Retina (tissue), 1 donor: ENCODE measurements around the gene SPPL2B.
A peak's percentile ranks its signal among the peaks of the same experiment; 100 is the strongest.
"Not testable (repeated sequence)": the region's sequence is repeated elsewhere in the genome, so short reads cannot be mapped to it uniquely, and the experiment has no call there.

Experiments
- DNase-seq: peaks from one replicate; pipeline ENCODE4 v3.0.0-alpha.2; 2016

Gene SPPL2B, protein sequence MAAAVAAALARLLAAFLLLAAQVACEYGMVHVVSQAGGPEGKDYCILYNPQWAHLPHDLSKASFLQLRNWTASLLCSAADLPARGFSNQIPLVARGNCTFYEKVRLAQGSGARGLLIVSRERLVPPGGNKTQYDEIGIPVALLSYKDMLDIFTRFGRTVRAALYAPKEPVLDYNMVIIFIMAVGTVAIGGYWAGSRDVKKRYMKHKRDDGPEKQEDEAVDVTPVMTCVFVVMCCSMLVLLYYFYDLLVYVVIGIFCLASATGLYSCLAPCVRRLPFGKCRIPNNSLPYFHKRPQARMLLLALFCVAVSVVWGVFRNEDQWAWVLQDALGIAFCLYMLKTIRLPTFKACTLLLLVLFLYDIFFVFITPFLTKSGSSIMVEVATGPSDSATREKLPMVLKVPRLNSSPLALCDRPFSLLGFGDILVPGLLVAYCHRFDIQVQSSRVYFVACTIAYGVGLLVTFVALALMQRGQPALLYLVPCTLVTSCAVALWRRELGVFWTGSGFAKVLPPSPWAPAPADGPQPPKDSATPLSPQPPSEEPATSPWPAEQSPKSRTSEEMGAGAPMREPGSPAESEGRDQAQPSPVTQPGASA

DNA sequence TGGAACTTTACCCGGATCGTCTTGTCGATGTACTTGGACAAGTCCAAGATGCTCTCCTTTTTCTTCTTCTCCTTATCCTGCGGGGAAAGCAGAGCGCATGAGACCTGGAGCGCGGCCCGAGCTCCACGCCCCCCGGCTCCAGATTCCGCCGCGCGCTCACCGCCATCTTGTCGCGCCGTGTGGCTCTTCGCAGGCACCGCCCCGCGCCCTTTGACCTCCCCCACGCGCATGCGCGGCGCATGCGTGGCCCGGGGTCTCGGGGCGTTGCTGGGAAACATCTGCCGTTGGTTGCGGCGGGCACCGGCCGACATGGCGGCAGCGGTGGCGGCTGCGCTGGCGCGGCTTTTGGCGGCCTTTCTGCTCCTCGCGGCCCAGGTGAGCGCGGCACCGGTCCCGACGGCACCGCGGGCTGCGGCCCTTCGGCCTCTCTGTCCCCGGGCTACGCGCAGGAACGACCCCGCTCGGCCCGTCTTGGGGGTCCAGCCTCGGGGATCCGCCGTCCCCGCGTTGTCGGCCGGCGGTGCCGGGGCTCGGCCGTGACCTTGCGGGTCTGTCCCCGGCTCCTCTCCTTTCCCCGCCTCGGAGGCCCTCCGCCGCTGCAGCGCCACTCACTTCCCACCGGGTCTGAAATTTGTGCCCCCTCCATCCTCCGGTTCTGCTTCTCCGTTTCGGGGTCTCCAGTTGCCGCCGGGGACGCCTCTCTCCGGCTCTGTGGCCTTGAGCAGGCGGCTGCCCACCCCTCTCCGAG, at the start of gene SPPL2B, which contains the start of gene LSM7:
Gene SPPL2B, plus strand, starts transcription at position 284 of the 748 bp plus-strand sequence. Its CDS starts 26 bp downstream, at position 310.
Gene LSM7, minus strand, starts transcription at position 186 of the 748 bp plus-strand sequence. Its CDS starts 20 bp downstream, at position 166.
- DNase-seq: peak; percentile 95

DNA sequence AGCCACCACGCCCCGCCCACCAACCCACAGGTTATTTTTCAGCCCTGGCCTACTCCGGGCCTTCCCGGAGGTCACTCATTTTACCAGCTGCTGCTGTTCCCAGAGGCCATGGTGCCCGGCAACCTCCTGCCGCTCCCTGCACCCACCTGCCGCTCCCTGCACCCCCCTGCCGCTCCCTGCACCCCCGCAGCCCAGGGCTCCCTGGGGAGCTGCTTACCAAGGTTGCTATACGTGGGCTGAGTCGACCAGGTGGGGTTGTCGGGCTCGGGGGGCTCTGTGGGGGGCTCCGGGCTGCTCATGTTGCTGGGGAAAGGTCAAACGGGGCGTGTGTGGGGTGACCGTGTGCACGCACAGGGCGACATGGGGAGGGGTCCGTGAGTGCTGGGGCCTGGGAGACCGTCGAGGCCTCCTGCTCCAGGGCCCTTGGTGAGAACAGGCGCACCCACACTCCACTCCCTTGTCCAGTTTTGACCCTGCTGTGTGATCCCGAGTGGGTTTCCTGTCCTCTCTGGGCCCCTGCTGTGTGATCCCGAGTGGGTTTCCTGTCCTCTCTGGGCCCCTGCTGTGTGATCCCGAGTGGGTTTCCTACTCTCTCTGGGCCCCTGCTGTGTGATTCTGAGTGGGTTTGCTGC, 47.7 kb upstream of the SPPL2B start:
- no peak for DNase-seq

DNA sequence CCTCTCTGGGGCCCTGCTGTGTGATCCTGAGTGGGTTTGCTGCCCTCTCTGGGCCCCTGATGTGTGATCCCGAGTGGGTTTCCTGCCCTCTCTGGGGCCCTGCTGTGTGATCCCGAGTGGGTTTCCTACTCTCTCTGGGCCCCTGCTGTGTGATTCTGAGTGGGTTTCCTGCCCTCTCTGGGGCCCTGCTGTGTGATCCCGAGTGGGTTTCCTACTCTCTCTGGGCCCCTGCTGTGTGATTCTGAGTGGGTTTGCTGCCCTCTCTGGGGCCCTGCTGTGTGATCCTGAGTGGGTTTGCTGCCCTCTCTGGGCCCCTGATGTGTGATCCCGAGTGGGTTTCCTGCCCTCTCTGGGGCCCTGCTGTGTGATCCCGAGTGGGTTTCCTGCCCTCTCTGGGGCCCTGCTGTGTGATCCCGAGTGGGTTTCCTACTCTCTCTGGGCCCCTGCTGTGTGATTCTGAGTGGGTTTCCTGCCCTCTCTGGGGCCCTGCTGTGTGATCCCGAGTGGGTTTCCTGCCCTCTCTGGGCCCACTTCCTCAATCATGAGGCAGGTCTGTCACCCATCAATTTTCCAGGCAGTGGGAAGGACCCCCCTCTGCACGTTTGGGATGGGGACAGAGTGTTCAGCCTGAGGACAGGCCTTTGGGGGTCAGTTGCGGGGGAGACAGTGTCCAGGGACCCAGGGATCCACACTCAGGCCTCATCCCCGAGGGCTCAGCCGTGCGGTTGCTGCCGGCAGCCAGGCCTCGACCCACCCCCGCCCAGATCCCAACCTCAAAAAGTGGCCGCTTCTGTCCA, 47.0 kb upstream of the SPPL2B start:
- not testable (repeated sequence) for DNase-seq

DNA sequence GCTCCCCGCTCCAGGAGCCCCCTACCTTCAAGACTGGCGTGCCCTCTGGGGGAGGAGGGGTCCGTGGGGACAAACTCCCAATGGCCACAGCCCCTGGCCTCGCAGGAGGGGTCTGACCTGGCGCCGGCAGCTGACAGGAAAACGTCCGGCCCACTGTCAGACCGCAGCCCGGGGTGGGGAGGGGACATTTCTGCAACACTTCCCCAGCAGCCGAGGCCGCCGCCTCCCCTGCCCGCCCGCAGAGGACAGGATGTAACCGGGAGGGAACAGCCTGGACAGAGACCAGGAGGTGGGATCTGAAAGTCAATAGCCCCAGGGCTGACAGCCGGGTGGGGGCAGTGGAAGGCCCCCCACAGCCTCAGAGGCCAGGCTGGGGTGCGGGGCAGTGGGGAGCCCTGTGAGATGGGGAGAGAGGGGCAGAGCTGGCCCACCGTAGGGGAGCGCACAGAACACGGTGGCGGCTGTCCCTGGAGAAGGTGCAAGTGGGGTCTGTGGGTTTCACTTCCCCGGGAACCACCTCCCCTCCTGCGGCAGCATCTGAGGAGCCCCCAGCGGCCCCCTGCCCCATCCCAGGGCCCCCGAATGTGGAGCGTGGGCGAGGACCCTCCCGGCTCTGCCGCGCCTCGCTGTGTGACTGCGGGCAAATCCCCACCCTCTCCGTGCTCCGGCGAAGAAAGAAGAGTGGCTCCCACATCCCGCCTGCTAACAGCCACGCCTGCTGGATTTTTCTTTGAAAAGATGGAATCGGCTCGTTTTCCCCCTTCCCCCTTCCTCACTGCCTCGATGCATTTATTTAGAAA, 46.2 kb upstream of the SPPL2B start, which contains the start of gene PEAK3:
Gene PEAK3, minus strand, starts transcription at position 114 of the 800 bp plus-strand sequence. CDS start 1,244 bp downstream, outside the sequence.
- DNase-seq: peak; percentile 47

DNA sequence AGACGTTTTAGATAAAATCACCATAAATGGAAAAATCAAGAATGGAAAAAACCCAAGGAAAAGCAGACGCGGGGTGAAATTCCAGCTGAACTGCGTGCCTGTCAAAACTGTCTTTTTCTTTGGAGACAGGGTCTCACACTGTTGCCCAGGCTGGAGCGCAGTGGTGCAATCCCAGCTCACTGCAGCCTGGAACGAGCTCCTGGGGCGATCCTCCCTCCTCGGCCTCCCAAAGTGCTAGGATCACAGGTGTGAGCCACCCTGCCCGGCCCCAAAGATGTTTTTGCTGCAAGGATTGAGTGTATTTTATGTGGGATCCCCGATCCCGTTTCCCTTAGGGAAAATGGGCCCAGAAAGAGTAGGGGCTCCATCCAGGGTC, 45.6 kb upstream of the SPPL2B start:
- DNase-seq: no peak

DNA sequence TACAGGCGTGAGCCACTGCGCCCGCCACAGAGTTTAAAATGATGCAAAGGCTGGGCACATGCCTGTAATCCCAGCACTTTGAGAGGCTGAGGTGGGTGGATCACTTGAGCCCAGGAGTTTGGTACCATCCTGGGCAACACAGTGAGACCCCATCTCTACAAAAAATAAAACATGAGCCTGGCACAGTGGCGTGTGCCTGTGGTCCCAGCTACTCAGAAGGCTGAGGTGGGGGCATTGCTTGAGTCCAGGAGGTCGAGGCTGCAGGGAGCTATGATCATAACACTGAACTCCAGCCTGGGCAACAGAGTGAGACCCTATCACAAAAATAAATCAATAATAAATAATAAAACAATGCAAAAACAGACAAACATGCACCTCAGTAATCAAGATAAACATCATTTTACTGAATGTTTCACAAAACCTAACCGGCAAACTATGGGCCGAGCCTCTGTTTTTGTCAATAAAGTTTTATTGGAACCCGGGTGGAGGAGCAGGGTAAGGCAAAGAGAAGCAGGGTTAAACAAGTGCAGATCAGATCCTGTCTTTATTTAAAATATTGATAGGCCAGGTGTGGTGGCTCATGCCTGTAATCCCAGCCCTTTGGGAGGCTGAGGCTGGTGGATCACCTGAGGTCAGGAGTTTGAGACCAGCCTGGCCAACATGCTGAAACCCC, 44.5 kb upstream of the SPPL2B start:
- no peak for DNase-seq

DNA sequence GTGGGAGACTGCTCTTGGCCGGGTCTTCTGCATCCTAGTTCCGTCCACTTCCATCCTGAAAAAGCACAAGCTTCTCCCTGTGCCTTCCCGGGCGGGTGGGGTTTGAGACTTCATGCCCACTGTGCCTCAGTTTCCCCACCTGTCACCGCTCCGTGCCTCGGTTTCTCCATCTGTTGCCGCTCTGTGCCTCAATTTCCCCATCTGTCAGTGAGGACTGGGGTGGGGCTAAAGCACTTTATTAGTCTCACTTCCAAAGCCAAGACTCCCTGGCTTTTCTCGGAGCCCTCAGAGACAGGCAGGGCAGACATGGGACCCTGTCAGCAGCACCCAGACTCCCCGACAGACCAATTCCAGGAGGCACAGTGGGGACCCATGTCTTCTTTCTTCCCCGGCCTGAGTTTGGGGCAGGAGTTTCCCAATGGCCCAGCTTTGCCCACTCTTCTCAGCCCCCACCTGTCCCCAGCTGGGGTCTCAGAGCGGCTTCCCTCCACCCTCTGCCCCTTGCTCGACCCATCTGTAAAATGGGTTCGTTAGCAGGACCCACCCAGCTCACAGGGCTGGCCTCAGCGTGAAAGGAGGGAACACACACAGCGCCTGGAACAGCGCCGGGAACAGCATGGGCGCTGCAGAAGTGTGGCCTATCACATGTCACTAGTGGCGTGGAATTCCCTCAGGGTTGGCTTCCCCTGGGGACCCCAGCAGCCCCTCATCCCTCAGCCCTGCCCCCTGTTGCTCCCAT, 41.9 kb upstream of the SPPL2B start:
- no peak for DNase-seq

DNA sequence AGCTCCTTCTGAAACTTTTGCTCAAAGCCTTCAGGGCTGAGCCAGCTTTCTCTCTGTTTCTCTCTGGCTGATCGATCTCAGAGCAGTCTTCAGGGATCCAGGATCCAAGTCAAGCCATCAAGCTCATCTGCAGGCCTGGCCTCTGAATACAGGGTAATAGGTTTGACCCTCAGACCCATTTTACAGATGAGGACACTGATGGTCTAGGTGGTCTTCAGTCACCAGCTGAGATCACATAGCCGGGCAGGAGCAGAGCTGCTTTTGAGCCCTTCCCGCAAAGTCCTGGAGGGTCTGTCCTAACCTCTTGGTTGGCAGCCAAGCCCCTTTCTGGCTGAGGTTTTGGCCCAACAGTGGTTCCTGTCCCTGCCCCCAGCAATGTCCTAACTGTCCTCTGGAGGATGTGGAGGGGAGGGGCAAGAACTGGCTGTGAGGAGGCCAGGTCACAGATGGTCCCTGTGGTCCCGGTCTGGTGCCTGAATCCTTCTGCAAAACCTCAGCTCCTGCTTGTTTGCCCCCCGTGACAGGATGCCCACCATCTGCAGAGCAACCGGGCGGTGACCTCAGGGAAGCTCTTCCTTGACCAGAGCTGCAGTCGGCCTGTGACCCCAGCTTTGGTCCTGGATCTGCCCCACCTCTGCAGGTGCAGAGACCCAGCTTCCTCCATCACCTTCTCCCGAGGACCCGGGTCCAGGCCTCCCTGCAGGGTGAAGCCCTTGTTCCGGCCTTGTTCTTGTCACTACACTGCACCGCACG, 40.7 kb upstream of the SPPL2B start:
- DNase-seq: no peak

DNA sequence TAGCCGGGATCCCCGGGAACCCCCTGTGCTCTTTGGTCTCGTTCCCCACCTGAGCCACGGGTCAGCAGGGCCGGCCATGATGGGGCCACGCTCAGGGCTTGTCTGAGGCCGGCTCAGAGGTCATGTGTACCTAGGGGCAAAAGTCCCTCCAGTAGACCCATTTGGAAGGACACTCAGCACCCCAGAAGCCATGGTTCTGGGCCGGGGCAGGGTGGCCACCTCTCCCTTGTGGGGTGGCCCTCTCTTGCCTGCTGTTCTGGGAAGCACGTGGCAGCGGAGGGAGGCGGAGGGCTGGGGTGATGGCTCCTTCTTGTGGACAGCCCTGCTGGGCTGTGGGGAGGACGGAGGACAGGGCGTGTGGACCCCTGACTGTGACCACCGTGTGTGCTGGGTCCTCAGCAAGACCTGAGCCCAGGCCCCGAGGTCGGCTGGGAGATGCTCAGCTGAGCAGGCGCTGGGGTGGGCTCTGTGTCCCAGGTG, 40.1 kb upstream of the SPPL2B start:
- no peak for DNase-seq

DNA sequence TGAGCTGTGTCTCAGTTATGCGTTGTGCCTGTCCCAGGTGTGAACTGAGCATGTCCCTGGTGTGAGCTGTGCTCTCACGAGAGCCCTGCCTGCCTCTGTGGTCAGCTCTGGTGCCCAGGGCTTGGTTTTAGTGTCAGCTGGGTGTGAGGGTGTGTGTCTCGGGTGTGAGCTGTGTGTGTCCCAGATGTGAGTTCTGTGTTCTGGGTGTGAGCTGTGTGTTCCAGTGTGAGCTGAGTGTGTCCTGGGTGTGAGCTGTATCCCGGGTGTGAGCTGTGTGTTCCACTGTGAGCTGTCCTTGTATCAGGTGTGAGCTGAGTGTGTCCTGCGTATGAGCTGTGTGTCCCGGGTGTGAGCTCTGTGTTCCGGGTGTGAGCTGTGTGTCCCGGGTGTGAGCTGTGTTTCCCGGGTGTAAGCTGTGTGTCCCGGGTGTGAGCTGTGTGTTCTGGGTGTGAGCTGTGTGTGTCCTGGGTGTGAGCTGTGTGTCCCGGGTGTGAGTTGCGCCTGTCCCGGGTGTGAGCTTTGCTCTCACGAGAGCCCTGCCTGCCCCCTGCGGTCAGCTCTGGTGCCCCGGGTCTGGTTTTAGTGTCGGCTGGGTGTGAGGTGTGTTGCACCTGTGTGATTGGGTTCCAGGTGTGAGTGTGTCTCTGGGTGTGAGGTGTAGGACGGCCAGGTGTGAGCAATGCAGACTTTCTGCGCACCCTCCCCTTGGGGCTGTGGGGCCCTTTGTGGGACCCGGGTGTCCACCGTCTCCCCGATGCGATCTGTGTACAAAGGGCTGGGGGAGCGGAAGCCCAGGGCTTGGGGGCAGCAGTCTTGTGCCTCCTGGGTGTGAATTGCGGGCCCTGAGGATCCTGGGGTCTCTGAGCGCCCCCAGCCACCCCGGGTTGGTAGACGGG, 39.4 kb upstream of the SPPL2B start:
- DNase-seq: no peak

DNA sequence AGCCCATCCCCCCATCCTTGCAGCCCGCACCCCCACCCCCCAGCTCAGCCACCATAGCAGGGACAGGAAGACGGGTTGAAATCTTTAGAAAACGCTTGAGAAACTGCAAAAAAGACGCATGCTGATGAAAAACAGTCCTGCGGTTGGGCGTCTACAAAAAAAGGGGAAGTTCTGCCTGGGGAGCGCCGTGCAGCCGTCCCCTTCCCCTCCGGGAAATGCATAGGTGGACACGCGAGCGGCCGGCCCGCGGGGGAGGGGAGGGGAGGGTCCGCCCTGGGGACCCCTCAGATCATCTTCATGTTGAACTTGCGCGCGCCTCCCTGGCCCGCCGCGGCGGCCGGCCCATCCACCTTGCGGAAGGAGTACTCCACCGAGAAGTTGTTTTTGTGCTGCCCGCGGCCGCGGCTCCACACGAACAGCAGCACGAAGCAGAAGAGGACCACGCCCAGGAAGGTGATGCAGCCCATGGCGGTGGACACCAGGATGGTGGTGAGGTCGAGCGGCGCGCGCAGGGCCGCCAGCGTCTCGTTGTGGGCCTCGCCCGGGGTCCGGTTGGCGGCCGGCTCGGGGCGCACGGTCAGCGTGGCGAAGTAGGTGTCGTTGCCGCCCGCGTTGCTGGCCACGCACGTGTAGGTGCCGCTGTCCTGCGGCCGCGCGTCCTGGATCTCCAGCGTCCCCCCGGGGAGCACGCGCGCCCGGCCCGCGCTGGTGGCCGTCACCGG, 38.6 kb upstream of the SPPL2B start:
- no peak for DNase-seq

DNA sequence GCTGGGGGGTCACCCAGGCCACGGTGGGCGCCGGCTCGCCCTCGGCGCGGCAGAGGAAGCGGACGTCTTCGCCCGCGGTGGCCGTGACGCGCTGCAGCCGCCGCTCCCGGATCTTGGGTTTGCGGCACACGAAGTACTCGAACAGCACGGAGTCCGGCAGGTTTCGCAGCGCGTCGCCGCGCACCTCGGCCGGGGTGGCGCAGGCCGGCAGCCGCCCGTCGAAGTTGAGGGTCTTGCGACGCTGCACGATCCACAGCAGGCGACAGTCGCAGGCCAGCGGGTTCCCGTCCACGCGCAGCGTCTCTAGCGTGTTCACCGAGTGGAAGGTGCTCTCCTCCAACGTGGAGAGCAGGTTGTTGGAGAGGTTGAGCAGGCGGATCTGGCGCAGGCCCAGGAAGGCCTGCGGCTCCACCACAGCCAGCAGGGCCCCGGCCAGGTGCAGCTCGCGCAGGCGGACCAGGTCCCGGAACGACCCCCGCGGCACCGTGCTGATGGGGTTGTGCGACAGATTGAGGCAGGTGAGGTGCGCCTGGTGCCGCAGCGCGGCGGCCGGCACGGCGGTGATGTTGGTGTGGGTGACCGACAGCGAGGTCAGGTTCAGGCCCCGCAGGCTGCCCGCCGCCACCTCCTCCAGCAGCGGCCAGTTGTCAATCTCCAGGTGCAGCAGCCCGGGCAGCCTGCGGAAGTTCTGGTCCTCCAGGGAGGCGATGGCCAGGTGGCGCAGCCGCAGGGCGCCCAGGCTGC, 37.9 kb upstream of the SPPL2B start:
- peak; percentile 66 for DNase-seq

DNA sequence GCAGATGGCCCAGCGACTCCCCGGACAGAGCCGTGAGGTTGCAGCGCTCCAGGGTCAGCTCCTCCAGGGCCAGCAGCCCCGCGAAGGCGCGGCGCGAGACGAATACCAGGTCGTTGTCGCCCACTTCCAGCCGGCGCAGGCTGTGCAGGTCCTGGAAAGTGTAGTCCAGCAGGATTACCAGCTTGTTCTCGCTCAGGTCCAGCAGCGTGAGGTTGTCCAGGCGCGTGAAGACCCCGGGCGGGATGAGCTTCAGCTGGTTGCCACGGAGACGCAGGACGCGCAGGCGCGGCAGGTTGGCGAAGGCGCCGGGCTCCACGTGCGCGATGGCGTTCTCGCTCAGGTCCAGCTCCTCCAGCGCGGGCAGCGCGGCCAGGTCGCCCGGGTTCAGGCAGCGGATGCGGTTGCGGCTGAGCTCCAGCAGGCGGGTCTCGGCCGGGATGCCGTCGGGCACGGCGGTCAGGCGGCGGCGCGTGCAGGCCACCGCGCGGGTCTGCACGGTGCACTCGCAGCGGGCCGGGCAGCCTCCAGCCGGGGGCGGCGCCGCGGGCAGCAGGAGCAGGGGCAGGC, 37.2 kb upstream of the SPPL2B start:
- peak; percentile 88 for DNase-seq

DNA sequence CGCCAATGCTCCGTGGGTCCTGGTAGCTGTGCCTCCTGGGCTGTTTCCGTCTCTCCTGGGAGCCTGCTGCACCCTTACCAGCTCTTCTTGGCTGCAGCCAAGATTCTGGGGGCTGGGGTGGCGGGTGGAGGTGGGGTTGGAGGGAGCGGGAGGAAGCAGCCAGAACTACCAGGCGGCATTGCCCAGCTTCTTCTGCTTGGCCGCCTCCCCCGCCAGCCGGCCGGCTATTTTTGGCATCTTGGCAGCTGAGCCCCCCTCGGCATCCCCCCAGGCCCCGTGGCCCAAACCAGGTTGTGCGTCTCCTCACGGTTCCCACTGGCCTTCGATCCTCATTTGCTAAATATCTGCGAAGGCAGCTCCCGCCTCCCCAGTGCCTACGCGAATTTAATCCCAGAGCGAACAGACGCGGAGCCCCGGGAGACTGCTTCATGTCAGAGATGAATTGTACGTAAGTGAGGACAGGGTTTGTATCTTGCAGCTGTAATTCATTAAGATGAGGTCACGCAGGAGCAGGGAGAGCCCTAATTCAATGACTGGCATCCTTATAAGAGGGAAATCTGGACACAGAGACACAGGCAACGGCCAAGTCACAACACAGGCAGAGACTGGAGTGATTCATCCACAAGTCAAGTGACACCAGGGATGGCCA, 33.7 kb upstream of the SPPL2B start:
- peak; percentile 75 for DNase-seq

DNA sequence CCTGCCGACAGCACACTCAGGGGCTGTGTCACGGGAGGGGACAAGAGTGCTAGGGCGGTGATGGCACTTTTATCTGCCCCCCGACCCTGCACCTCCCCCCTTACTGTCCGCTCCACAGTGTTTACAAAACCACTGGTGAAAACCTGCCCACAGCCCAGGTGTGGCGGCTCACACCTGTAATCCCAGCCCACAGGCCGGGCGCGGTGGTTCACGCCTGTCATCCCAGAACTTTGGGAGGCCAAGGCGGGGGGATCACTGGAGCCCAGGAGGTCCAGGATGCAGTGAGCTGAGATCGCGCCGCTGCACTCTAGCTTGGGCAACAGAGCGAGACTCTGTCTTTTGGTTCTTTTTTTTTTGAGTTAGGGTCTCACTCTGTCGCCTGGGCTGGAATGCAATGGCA, 32.3 kb upstream of the SPPL2B start:
- no peak for DNase-seq

DNA sequence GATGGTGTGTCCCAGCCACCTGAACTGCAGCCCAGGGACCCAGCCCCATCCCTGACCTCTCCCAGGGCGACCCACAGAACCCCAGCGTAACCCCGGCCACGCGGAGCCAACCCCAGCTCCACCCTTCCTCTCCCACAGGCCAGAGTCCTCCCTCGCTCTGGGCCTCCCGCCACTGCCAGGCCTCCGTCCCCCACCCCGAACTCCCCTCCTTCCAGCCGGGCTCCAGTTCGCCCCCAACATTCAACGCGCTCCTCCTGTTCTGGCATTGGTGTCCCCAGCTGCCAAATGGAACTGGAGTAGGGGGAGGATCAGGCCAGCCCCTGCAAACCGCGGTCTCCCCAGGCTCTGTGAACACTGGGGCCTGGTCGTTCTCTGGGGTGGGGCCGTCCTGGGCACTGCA, 28.0 kb upstream of the SPPL2B start:
- no peak for DNase-seq
